Parathyroid adenoma (tissue), 2 donors: ENCODE measurements around the gene TBX19.

Experiments
- H2AFZ ChIP-seq: fragments of 300-600 bp; sonication (generic); one replicate; pipeline ENCODE4 v1.7.0; 2017; ENCODE audit warnings: antibody characterized with exemption, mild to moderate bottlenecking
- H3K27ac ChIP-seq: fragments of 300-600 bp; sonication (generic); one replicate; pipeline ENCODE4 v1.7.0; 2017
- H3K27me3 ChIP-seq: fragments of 300-600 bp; sonication (generic); one replicate; pipeline ENCODE4 v1.7.0; 2017; ENCODE audit warnings: low read length; ENCODE audit not compliant: control insufficient read depth, insufficient read depth
- H3K36me3 ChIP-seq: fragments of 300-600 bp; sonication (generic); one replicate; pipeline ENCODE4 v1.7.0; 2017; ENCODE audit warnings: low read length; ENCODE audit not compliant: control insufficient read depth, insufficient read depth
- H3K4me1 ChIP-seq: fragments of 300-600 bp; sonication (generic); one replicate; pipeline ENCODE4 v1.7.0; 2017; ENCODE audit warnings: control low read depth
- H3K4me2 ChIP-seq: fragments of 300-600 bp; sonication (generic); one replicate; pipeline ENCODE4 v1.7.0; 2017; ENCODE audit warnings: low read length
- H3K4me3 ChIP-seq: fragments of 300-600 bp; sonication (generic); one replicate; pipeline ENCODE4 v1.7.0; 2017; ENCODE audit warnings: low read depth, low read length
- H3K79me2 ChIP-seq: fragments of 300-600 bp; sonication (generic); one replicate; pipeline ENCODE4 v1.7.0; 2017; ENCODE audit warnings: control low read depth
- H3K9ac ChIP-seq: fragments of 300-600 bp; sonication (generic); one replicate; pipeline ENCODE4 v1.7.0; 2017; ENCODE audit warnings: mild to moderate bottlenecking
- H3K9me3 ChIP-seq: fragments of 300-600 bp; sonication (generic); one replicate; pipeline ENCODE4 v1.7.0; 2017; ENCODE audit warnings: low read length; ENCODE audit not compliant: control insufficient read depth
- TF ChIP-seq, protein P1 (sequence below): fragments of 300-600 bp; sonication (generic); IDR thresholded peaks from one replicate; pipeline ENCODE4 v1.7.0; 2017; ENCODE audit warnings: antibody characterized with exemption, mild to moderate bottlenecking
- donor health status: primary hyperparathyroidism.

The TBX19 gene

DNA sequence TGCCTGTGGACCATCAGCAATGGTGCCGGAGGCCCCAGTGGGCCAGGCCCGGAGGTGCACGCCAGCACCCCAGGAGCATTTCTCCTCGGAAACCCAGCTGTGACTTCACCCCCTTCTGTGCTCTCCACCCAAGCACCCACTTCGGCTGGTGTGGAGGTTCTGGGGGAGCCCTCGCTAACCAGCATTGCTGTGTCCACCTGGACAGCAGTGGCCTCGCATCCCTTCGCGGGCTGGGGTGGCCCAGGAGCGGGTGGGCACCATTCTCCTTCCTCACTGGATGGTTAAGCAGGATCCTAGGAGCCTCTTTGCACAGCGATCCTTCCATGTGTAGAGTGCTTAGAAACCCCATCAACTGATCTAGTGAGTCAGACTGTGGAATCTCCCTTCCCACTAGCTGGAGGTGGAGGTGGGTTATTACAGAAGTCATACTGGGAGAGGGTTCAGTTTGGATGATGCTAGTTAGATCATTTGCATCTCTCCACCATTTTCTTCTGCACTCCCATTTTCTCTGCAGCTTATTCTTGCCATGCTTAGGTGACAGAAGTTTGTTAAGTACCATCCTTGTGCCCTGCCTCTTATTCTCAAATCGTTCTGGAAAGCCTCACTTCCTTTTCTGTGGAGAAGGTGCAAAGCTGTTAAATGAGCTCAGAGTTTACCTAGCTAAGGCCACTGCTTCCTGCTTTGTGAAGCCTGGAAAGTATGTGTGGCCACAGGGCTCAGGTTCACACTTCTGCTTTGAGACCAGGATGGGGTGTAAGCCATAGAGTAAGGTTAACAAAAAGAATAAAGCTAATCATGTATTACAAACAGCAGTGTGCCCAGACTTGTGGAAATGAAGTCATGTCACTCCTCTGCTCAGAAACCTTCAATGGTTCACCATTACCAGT, 32.3 kb downstream of the TBX19 start:
- Histone ChIP-seq H3K9me3 (no peaks in the 10 kb centered on the region), H3K36me3 (no peaks in the 10 kb centered on the region), H3K4me3 (no peak overlapping the region), H3K9ac (no peak overlapping the region), H3K27me3 (no peaks in the 10 kb centered on the region), H3K4me1 (no peaks in the 10 kb centered on the region), H3K79me2 (no peaks in the 10 kb centered on the region), H2AFZ (no peak overlapping the region), H3K4me2 (no peak overlapping the region), H3K27ac (no peak overlapping the region)
- TF ChIP-seq, protein P1, sequence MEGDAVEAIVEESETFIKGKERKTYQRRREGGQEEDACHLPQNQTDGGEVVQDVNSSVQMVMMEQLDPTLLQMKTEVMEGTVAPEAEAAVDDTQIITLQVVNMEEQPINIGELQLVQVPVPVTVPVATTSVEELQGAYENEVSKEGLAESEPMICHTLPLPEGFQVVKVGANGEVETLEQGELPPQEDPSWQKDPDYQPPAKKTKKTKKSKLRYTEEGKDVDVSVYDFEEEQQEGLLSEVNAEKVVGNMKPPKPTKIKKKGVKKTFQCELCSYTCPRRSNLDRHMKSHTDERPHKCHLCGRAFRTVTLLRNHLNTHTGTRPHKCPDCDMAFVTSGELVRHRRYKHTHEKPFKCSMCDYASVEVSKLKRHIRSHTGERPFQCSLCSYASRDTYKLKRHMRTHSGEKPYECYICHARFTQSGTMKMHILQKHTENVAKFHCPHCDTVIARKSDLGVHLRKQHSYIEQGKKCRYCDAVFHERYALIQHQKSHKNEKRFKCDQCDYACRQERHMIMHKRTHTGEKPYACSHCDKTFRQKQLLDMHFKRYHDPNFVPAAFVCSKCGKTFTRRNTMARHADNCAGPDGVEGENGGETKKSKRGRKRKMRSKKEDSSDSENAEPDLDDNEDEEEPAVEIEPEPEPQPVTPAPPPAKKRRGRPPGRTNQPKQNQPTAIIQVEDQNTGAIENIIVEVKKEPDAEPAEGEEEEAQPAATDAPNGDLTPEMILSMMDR: no peak

DNA sequence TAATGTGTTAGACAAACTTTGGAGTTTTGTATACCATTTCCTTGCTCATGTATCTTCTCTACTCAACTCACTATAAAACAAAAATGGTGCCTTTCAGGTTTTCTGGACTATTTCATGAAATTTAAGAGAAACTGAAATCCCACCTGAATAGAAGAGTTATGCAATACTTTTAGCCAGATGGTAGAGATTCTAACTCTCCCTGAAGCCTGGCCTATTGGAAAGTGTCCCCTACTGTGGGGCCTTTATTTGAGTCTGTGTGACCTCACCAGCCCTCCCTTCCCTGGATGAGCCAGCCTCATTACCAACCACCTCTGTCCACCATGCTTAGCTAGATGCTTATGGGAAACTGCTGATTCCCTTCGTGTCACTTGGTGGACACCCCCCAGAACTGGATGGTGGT, 35.5 kb downstream of the TBX19 start:
- Histone ChIP-seq H3K79me2 (no peaks in the 10 kb centered on the region), H3K4me2 (no peak overlapping the region), H3K27me3 (no peaks in the 10 kb centered on the region), H3K9me3 (no peaks in the 10 kb centered on the region), H3K9ac (no peak overlapping the region), H2AFZ (no peak overlapping the region), H3K27ac (no peak overlapping the region), H3K4me1 (no peaks in the 10 kb centered on the region), H3K4me3 (no peak overlapping the region), H3K36me3 (no peaks in the 10 kb centered on the region)
- TF ChIP-seq, protein P1: no peak

DNA sequence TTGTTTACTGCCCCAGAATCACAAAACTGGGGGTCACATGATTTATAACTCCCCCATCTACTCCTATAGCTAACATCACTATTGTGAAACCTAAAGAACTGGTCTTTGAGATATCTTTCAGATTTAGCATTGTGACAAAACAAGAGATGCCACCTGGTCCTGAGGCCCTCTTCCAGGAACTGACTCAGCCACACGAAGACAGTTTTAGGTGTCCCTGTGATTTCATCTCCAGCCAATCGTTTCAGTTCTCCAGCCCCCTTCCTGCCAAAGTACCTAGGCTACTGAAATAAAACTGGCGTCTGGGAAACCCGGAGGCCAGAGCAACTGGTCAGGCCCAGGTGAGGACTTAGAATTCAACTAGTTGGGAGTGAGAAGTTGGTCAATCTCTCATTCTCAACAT, 36.6 kb downstream of the TBX19 start:
- Histone ChIP-seq H3K4me2 (no peak overlapping the region), H3K36me3 (no peaks in the 10 kb centered on the region), H3K79me2 (no peaks in the 10 kb centered on the region), H3K4me3 (no peak overlapping the region), H3K27me3 (no peaks in the 10 kb centered on the region), H3K9ac (no peak overlapping the region), H3K4me1 (no peaks in the 10 kb centered on the region), H3K27ac (no peak overlapping the region), H2AFZ (no peak overlapping the region), H3K9me3 (no peaks in the 10 kb centered on the region)
- TF ChIP-seq, protein P1: no peak

DNA sequence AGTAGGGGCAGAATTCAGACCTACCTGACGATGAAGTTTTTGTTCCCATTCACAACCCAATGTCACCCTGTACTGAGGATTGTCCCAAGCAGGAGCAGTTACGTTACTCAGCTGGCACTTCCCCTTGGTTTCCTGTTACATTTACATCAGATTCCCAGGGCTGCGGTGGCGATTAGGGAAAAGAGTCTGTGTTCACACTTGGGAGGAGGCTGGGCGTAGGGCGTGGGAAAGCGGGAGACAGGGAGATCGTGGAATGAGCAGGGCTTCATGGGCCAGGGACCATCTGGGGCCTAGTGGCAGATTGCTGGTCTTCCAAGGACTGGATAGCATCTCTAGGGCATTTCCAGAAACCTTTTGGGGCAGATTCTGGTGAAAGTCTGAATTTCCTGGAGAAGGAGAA, 39.0 kb downstream of the TBX19 start:
- H3K9me3 ChIP-seq: no peaks in the 10 kb centered on the region
- H3K9ac ChIP-seq: no peak overlapping the region
- no peaks in the 10 kb centered on the region for H3K79me2 ChIP-seq
- H3K27ac ChIP-seq: no peak overlapping the region
- H3K4me1 ChIP-seq: no peaks in the 10 kb centered on the region
- H3K36me3 ChIP-seq: no peaks in the 10 kb centered on the region
- no peak overlapping the region for H2AFZ ChIP-seq
- no peak overlapping the region for H3K4me2 ChIP-seq
- no peak overlapping the region for H3K4me3 ChIP-seq
- H3K27me3 ChIP-seq: no peaks in the 10 kb centered on the region
- TF ChIP-seq, protein P1: no peak

DNA sequence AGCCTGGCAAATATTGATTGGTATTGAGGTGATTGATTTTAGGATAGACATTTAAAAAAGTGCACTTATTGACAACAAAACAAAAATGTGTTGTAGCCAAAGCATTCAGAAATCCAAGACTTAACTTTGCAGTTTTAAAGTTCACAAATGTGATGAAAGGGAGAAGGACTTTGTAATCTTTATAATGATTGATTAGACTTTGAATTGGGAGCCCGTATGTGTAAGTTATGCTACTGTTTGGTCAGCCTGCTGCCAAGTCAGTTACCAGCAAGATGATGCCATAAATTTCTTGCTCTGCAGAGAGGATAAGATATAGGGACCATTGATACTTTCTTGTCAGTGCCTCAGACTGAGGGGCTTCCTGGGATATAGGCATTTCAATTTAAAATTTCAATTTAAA, 39.5 kb downstream of the TBX19 start:
- no peak overlapping the region for H3K4me2 ChIP-seq
- no peaks in the 10 kb centered on the region for H3K79me2 ChIP-seq
- H3K27me3 ChIP-seq: no peaks in the 10 kb centered on the region
- TF ChIP-seq, protein P1: no peak
- H3K36me3 ChIP-seq: no peaks in the 10 kb centered on the region
- no peaks in the 10 kb centered on the region for H3K4me1 ChIP-seq
- H2AFZ ChIP-seq: no peak overlapping the region
- no peak overlapping the region for H3K9ac ChIP-seq
- no peak overlapping the region for H3K27ac ChIP-seq
- no peaks in the 10 kb centered on the region for H3K9me3 ChIP-seq
- no peak overlapping the region for H3K4me3 ChIP-seq
